Astrocyte (in vitro differentiated cells and primary cell): ENCODE data around the gene SLC16A10. TPM values are rescaled to one million over a fixed set of nuclear protein-coding genes. Genes with fewer than 3 reads are reported as not detected.

Experiments used
- DNase-seq: peaks from one replicate; pipeline ENCODE4 v3.0.0-alpha.2; 2010; ENCODE audit warnings: low read depth
- FAIRE-seq: peaks from 2 replicates; lab custom pipeline; 2011; peaks lifted over from hg19 to GRCh38; lab: Jason Lieb, UNC
- H2AFZ ChIP-seq: 2 replicates; pipeline ENCODE4 v1.6.0; 2012; ENCODE audit warnings: low read depth, low read length, inconsistent platforms
- H3K27ac ChIP-seq: 2 replicates; pipeline ENCODE4 v1.5.1; 2011; ENCODE audit warnings: low read depth, low read length, inconsistent platforms
- H3K27me3 ChIP-seq: 2 replicates; pipeline ENCODE4 v1.6.0; 2011; ENCODE audit warnings: low read length, inconsistent platforms; ENCODE audit not compliant: insufficient read depth
- H3K36me3 ChIP-seq: 2 replicates; pipeline ENCODE4 v1.5.1; 2011; ENCODE audit warnings: low read length, inconsistent platforms; ENCODE audit not compliant: insufficient read depth
- H3K4me1 ChIP-seq: 2 replicates; pipeline ENCODE4 v1.5.1; 2011; ENCODE audit warnings: low read length, inconsistent platforms; ENCODE audit not compliant: insufficient read depth
- H3K4me2 ChIP-seq: 2 replicates; pipeline ENCODE4 v1.6.0; 2012; ENCODE audit warnings: low read length, inconsistent platforms
- H3K4me3 ChIP-seq: 2 replicates; pipeline ENCODE4 v1.5.1; 2011; ENCODE audit warnings: low read depth, mild to moderate bottlenecking, low read length, inconsistent platforms; ENCODE audit not compliant: insufficient read depth
- H3K79me2 ChIP-seq: 2 replicates; pipeline ENCODE4 v1.6.0; 2012; ENCODE audit warnings: mild to moderate bottlenecking, low read length, inconsistent platforms; ENCODE audit not compliant: insufficient read depth
- H3K9ac ChIP-seq: 2 replicates; pipeline ENCODE4 v1.6.0; 2012; ENCODE audit warnings: mild to moderate bottlenecking, low read length, inconsistent platforms
- H3K9me3 ChIP-seq: 2 replicates; pipeline ENCODE4 v1.5.1; 2012; ENCODE audit warnings: low read depth, mild to moderate bottlenecking, low read length, inconsistent platforms; ENCODE audit not compliant: insufficient read depth
- H4K20me1 ChIP-seq: 2 replicates; pipeline ENCODE4 v1.6.0; 2012; ENCODE audit warnings: low read length, inconsistent platforms; ENCODE audit not compliant: insufficient read depth
- H3K27ac Mint-ChIP-seq: one replicate; pipeline ENCODE4 v1.8.0; 2021; ENCODE audit warnings: mild to moderate bottlenecking, mixed read lengths; ENCODE audit not compliant: unreplicated experiment
- H3K27me3 Mint-ChIP-seq: one replicate; pipeline ENCODE4 v1.8.0; 2021; ENCODE audit warnings: low read depth, mixed read lengths; ENCODE audit not compliant: unreplicated experiment
- H3K36me3 Mint-ChIP-seq: one replicate; pipeline ENCODE4 v1.8.0; 2021; ENCODE audit warnings: low read depth, mixed read lengths; ENCODE audit not compliant: unreplicated experiment
- H3K4me1 Mint-ChIP-seq: one replicate; pipeline ENCODE4 v1.8.0; 2021; ENCODE audit warnings: low read depth, mixed read lengths; ENCODE audit not compliant: unreplicated experiment
- H3K4me3 Mint-ChIP-seq: one replicate; pipeline ENCODE4 v1.8.0; 2021; ENCODE audit warnings: mild to moderate bottlenecking, moderate library complexity, mixed read lengths; ENCODE audit not compliant: unreplicated experiment
- H3K9me3 Mint-ChIP-seq: one replicate; pipeline ENCODE4 v1.8.0; 2021; ENCODE audit warnings: mild to moderate bottlenecking, mixed read lengths; ENCODE audit not compliant: unreplicated experiment
- EZH2 ChIP-seq: IDR thresholded peaks from 2 replicates; pipeline ENCODE4 v1.6.1; 2012; ENCODE audit warnings: mild to moderate bottlenecking, low read length, inconsistent platforms; ENCODE audit not compliant: insufficient read depth
- total RNA-seq: library from RNA; stranded (reverse); gene quantifications from 2 replicates; pipeline ENCODE4 v1.2.1, GENCODE V29; 2021
- TF ChIP-seq, protein P1 (sequence below): IDR thresholded peaks from 2 replicates; pipeline ENCODE4 v1.5.1; 2011; ENCODE audit warnings: low read depth, mild to moderate bottlenecking, inconsistent platforms, low read length, moderate library complexity; ENCODE audit not compliant: insufficient read depth

SLC16A10 gene
- total RNA-seq, 1 donor from 2014 or later = 0.18 TPM

DNA sequence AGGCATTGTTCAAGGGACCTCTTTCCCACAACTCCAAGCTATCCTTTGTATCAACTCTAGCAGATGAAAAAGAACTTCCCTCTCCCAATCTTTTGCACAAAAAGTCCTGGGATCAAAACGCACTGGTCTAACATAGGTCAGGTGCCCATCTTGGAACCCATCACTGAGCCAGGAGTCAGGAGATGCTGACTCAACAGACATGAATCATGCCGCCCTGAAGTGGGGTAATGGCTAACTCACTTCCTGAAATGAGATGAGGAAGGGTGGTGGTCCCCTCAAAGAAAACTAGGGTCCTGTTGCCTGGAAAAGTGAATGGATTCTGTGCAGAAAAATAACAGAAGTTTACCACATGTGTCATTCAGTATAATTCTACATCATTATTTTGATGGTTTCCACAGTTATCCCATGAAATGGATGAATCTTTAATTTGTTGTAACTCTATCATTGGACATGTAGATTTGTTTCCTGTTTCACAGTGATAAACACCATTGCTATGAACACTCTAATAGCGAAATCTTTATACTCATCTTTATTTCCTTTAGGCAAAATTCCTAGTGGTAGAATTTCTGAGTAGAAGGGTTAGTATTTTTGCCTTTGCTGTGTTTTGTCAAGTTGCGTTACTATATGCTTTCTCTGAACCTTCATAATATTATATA lies 151.3 kb downstream of the SLC16A10 start:
- peak overlapping the region; percentile 44 for H3K27ac Mint-ChIP-seq
- no peaks in the 10 kb centered on the region for H3K9me3 Mint-ChIP-seq
- H3K4me3 Mint-ChIP-seq = no peak overlapping the region
- no peaks in the 10 kb centered on the region for H3K27me3 Mint-ChIP-seq
- Histone ChIP-seq H2AFZ (peak overlapping the region; percentile 2), H3K4me1 (peaks cover 19% of the 10 kb centered on the region), H3K27me3 (no peaks in the 10 kb centered on the region), H3K27ac (no peak overlapping the region), H3K4me3 (no peak overlapping the region), H3K79me2 (no peaks in the 10 kb centered on the region), H3K9me3 (no peaks in the 10 kb centered on the region), H3K36me3 (no peaks in the 10 kb centered on the region), H3K9ac (no peak overlapping the region), H3K4me2 (peak overlapping the region; percentile 9), H4K20me1 (no peaks in the 10 kb centered on the region)
- peaks cover 15% of the 10 kb centered on the region for H3K4me1 Mint-ChIP-seq
- peak; percentile 55 for DNase-seq
- FAIRE-seq = no peak
- TF ChIP-seq, protein P1, sequence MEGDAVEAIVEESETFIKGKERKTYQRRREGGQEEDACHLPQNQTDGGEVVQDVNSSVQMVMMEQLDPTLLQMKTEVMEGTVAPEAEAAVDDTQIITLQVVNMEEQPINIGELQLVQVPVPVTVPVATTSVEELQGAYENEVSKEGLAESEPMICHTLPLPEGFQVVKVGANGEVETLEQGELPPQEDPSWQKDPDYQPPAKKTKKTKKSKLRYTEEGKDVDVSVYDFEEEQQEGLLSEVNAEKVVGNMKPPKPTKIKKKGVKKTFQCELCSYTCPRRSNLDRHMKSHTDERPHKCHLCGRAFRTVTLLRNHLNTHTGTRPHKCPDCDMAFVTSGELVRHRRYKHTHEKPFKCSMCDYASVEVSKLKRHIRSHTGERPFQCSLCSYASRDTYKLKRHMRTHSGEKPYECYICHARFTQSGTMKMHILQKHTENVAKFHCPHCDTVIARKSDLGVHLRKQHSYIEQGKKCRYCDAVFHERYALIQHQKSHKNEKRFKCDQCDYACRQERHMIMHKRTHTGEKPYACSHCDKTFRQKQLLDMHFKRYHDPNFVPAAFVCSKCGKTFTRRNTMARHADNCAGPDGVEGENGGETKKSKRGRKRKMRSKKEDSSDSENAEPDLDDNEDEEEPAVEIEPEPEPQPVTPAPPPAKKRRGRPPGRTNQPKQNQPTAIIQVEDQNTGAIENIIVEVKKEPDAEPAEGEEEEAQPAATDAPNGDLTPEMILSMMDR = no peak
- no peak for TF ChIP-seq EZH2
- no peaks in the 10 kb centered on the region for H3K36me3 Mint-ChIP-seq

DNA sequence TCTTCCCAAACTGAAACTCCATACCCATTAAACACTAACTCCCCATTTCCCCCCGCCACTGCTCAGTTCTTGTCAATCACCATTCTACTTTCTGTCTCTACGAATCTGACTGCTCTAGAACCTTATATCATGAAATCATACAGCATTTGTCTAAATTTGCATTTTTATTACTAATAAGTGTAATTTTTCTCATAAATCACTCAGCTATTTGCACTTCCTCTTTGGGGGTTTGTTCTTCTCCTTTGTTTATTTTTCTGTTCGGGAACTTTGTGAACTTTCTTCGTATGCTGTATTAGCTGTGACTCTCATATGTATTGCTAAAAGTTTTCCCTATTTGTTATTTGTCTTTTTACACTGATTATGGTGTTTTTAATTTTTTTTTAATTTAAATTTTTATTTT lies 152.2 kb downstream of the SLC16A10 start:
- peaks cover 15% of the 10 kb centered on the region for H3K4me1 Mint-ChIP-seq
- no peak overlapping the region for H2AFZ ChIP-seq
- H3K27ac Mint-ChIP-seq = no peak overlapping the region

More for the DNA sequence above, 152.2 kb downstream of the SLC16A10 start:
- FAIRE-seq (no peak), DNase-seq (no peak)
- H3K4me1 ChIP-seq = peaks cover 19% of the 10 kb centered on the region
- no peak overlapping the region for H3K27ac ChIP-seq
- Mint-ChIP-seq H3K27me3 (no peaks in the 10 kb centered on the region), H3K4me3 (no peak overlapping the region), H3K9me3 (no peaks in the 10 kb centered on the region), H3K36me3 (no peaks in the 10 kb centered on the region)
- no peaks in the 10 kb centered on the region for H3K27me3 ChIP-seq
- H3K79me2 ChIP-seq = no peaks in the 10 kb centered on the region
- no peaks in the 10 kb centered on the region for H3K9me3 ChIP-seq
- no peaks in the 10 kb centered on the region for H4K20me1 ChIP-seq
- H3K36me3 ChIP-seq = no peaks in the 10 kb centered on the region
- H3K4me3 ChIP-seq = no peak overlapping the region
- no peak for TF ChIP-seq EZH2
- TF ChIP-seq, protein P1 = no peak
- no peak overlapping the region for H3K4me2 ChIP-seq
- no peak overlapping the region for H3K9ac ChIP-seq
